NCI-H748 (cell line): ENCODE results near the gene PRIMPOL.
"Not testable (repeated sequence)": the region's sequence is repeated elsewhere in the genome, so short reads cannot be mapped to it uniquely, and the experiment has no call there.

Experiments
- DNase-seq: peaks from one replicate; lab custom pipeline; 2025; ENCODE audit not compliant: unreplicated experiment; lab: John Stamatoyannopoulos, UW

The PRIMPOL gene

DNA sequence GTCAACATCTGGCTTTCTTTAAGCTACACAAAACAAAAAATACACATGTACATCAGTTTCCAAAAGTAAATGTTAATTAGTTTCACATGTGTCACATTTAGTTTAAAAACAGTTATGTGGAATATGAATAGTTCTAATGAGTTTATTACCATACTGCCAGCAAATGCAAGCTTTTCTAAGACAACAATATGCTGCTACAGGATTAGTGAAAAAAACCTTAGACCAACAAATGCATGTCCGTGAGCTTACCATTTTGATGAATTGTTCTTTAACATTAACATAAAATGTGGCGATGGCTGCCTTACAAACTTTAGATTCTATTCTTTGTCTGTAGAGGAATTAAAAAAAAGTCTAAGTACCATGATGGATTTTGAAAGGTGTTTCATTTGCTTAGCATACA, 52.6 kb downstream of the PRIMPOL start:
- DNase-seq = no peak

DNA sequence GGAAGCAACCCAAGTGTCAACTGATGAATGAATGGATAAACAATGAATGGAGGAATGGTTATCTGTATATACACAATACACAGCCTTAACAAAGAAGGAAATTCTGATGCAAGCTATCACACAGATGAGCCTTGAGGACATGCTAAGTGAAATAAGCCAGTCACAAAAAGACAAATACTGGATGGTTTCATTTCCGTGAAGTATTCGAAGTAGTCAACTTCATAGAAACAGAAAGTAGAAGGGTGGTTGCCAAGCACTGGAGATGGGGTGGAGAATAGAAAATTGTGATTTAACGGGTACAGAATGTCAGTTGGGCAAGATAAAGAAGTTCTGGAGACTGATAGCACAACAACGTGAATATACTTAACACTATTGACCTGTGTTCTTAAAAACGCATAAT, 56.2 kb downstream of the PRIMPOL start:
- no peak for DNase-seq

GRCh38 chr4:184706453-184706852, 56.9 kb downstream of the PRIMPOL start:
- DNase-seq = no peak

GRCh38 chr4:184712322-184712721, 62.8 kb downstream of the PRIMPOL start:
- DNase-seq = no peak

DNA sequence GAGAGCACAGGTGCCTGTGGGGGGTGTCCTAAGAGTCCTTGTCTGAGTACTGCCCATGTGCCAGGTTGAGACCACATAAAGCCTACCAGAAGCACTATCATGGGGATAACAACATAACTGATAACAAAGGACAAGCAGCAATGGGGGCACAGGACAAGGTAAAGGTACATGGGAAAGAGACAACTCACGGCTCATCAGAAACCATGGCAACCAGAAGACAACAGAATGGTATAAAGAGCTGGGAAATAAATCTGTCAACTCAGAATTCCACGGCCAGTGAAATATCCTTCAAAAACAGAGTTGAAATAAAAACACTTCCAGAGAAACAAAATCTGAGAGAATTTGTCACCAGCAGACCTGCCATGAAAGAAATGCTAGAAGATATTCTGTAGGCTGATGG, 64.3 kb downstream of the PRIMPOL start:
- no peak for DNase-seq

DNA sequence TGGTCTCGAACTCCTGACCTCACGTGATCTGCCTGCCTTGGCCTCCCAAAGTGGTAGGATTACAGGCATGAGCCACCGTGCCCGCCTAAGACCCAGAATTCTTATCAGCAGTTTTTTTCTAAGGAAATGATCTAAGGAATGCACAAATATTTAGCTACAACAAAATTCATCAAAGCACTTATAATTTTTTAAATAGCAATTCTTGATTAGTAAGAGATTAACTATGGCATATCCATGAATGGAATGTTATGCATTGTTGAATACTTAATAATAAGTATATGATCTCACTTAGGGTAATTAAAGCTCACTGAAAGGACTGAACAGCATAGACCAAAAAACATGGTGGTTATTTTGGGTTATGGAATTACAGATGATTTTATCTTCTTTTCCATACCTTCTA, 66.0 kb downstream of the PRIMPOL start:
- DNase-seq = no peak

- no peak for DNase-seq
Observed at GRCh38 chr4:184719407-184719806, 69.9 kb downstream of the PRIMPOL start.

DNA sequence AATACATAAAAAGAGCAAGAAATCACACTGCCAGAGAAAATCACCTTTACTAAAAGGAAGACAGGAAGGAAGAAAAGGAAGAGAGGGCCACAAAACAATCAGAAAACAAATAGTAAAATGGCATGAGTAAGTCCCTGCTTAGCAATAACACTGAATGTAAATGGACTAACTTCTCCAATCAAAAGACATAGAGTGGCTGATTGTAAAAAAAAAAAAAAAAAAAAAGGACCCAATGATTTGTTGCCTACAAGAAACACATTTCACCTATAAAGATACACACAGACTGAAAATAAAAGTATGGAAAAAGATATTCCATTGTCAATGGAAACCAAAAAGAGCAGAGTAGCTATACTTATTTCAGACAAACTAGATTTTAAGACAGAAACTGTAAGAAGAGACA, 71.7 kb downstream of the PRIMPOL start:
- no peak for DNase-seq

DNA sequence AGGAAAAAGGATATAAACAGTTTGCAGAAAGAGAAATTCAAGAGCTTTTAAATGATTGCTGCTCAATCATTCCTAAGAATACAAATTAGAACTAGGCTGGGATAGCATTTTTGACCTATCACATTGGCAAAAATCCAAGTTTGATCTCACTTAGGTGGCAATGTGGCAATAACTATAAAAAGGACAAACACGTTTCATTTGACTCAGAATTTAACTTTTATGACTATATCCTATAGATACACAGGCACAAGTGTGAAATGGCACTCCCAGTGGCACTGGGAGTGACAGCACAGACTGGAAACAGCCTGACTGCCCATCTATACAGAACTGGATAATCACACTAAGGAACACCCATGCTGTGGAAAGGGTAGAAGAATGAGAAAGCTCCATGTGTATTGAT, 73.3 kb downstream of the PRIMPOL start:
- no peak for DNase-seq

DNA sequence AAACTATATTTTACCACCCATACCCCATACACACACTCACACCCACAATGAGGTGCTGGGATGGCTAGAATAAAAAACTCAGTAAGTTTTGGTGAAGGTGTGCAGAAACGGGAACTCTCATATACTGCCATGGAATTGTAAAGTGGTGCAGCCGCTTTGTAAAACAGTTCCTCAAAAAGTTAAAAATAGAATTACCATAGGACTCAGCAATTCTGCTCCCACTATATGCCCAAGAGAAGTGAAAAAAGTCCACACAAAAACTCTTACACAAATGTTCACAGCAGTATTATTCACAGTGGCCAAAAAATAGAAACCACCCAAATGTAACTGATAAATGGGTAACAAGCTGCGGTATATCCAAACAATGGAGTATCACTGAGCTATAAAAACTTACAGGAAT, 77.9 kb downstream of the PRIMPOL start:
- no peak for DNase-seq

DNA sequence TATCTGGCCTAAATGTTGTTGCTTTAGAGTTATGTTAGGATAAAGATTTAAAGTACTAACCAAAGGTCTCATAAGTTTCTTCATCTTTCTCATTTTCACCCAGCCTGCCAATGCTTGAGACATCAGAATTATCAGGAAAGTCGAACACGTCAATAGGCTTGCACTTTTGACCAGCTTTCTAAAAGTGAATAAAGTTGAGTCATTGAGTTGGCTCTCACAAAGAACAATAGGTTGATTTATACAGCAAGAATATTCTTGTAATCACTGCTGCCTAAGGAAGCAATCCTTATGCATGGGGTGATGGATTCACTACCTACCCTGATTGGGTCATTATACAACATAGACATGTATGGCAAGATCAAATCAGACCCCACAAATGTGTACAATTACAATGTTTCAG, 79.3 kb downstream of the PRIMPOL start:
- no peak for DNase-seq

- DNase-seq = no peak
Observed at GRCh38 chr4:184729946-184730345, 80.4 kb downstream of the PRIMPOL start.

DNA sequence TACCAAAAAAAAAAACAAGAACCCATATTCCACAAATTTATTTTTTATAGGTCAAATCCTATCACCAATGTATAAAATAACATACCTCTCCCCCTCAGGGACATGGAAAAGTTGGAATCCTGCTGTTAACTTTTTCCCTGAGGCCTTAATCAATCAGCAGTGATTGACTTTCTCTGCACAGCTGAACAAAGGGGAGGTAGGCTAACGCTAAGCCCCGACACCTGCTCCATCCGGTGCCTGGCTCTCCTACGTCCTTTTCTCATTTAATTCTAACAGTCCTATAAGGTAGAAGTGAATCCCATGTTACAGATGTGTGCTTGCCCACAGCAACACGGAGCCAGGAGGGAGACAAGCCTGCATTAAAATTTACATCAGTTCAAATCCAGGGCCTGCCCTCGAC, 81.5 kb downstream of the PRIMPOL start:
- DNase-seq = no peak

GRCh38 chr4:184732126-184732525, 82.6 kb downstream of the PRIMPOL start:
- peak; percentile 29 for DNase-seq

GRCh38 chr4:184733654-184734524, 84.4 kb downstream of the PRIMPOL start, which contains the start of gene CENPU:
Gene CENPU, minus strand, starts transcription at chr4:184734096. Its CDS starts 34 bp downstream, at chr4:184734062.
- peak; percentile 95 for DNase-seq

- DNase-seq = no peak
Observed at GRCh38 chr4:184734758-184735157, 85.2 kb downstream of the PRIMPOL start.

GRCh38 chr4:184739575-184739974, 90.0 kb downstream of the PRIMPOL start:
- DNase-seq = not testable (repeated sequence)

DNA sequence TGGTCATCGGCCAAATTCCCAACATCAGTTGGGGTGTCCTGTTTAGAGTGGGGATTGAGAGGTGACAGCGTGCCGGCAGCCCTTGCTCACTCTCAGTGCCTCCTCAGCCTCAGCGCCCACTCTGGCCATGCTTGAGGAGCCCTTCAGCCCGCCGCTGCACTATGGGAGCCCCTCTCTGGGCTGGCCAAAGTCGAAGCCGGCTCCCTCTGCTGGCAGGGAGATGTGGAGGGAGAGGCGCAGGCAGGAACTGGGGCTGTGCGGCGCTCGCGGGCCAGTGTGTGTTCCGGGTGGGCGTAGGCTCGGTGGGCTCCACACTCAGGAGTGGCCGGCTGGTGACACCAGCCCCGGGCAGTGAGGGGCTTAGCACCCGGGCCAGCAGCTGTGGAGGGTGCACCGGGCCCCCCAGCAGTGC, 91.4 kb downstream of the PRIMPOL start:
- no peak for DNase-seq

DNA sequence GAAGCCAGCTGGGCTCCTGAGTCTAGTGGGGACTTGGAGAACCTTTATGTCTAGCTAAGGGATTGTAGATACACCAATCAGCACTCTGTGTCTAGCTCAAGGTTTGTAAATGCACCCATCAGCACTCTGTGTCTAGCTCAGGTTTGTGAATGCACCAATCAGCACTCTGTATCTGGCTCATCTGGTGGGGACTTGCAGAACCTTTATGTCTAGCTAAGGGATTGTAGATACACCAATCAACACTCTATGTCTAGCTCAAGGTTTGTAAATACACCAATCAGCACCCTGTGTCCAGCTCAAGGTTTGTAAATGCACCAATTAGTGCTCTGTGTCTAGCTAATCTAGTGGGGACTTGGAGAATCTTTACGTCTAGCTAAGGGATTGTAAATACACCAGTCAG, 92.1 kb downstream of the PRIMPOL start:
- DNase-seq = not testable (repeated sequence)

DNA sequence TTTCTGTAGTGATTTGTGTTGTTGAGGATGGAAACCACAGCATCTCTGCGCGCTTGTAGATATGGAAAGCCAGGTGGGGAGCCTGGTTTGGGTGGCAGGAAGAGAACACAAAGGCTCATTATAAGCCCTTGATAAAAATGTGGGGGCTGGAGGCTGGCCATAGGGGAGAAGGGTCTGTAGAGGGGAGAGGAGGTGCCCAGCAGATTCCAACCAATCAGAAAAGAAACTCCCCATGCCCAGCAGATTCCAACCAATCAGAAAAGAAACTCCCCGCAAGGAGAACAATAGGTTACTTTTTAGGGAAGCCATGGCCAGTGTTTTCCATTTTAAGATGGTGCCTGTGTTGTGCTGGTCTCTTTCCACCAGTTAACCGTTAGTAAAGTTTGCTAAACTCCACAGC, 94.1 kb downstream of the PRIMPOL start:
- DNase-seq = no peak

DNA sequence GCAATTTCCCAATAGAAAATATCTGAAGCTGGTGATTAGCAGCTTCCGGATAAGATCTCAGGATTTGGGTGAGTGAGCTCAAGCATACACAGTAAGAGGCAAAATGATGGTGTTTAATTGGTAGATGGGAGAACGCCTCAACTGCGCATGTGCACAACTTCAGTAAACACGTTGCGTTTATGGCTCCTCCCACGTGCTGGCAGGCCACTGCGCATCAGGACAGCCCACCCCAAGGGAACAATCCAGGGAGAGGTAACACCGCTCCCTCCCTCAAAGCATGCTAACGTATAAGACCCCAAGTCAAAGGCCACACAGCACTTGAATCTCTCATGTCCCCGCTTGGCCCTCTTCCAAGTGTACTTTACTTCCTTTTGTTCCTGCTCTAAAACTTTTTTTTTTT, 94.7 kb downstream of the PRIMPOL start:
- DNase-seq = no peak
